GM18498 (cell line): ENCODE results near the gene KIRREL3.

ENCODE experiments used
- ATAC-seq: cut with Tn5 transposase; IDR thresholded peaks from one replicate; pipeline ENCODE4 v1.9.1; 2021; ENCODE audit warnings: mild to moderate bottlenecking, moderate library complexity; ENCODE audit not compliant: unreplicated experiment

The KIRREL3 gene

DNA sequence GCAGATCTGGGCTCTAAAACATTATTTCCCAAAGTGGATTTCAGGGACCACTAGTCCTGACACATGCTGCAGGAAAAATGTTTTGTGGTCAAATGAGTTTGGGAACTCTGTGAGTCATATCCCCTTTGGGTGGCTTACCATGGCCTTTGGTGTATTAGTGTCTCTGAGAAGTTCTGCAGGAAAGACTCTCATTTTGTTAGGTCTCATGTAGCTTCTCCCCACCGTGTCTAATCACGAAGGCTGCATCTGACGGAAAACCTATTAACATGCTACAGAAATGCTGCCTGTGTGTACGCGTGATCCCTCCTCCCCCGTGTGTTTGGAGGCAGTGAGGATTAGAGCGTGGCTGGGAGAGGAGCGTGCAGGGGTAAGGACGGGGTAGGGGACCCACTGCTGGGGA lies 453.4 kb downstream of the KIRREL3 start:
- no peak for ATAC-seq

- ATAC-seq: no peak
Measured at GRCh38 chr11:126546694-126547093, 453.9 kb downstream of the KIRREL3 start.

- no peak for ATAC-seq
Measured at GRCh38 chr11:126546191-126546590, 454.4 kb downstream of the KIRREL3 start.

DNA sequence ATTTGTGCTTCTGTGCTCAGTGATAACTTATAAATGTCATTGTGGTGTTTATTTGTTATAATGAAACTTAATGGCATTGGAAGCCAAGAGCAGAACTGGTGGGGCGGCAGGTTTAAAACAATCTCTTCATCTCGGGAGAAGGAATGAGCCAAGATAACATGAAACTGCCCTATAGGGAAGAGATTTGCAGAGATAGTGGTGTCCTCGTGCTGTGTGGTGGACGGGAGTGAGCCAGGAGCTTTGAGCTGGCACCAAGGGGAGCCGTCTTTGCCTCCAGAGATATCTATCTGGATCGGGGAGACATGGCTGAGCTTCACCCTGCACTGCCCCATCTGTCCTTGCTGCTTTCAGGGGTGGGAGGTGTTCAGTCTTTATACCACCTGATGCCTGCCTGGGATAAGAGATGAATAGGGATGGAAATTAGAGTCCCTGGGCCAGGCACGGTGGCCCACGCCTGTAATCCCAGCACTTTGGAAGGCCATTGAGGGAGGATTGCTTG lies 455.5 kb downstream of the KIRREL3 start:
- no peak for ATAC-seq

- ATAC-seq: no peak
Measured at GRCh38 chr11:126544108-126545056, 456.2 kb downstream of the KIRREL3 start.

DNA sequence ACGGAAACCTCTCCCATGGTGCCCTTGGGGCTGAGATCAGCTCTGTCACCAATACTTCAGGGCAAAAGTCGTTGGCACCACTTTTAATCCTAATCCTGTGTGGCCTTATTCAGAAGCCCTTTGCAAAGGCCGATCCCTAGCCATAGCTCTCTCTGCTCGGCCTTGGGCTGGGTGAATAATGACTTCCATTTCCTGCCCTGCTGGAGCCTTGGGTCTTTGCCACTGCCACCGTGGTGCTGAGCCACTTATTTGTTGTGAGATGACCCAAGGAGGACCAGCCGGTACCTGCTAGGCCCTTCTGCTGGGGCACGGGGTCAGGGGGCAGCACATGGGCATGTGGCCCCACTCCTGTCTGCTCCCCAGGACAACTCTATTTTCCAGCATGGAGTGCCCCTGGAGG lies 456.9 kb downstream of the KIRREL3 start:
- no peak for ATAC-seq

- ATAC-seq: no peak
Measured at GRCh38 chr11:126542334-126543015, 458.1 kb downstream of the KIRREL3 start.

- no peak for ATAC-seq
Measured at GRCh38 chr11:126538071-126538470, 462.5 kb downstream of the KIRREL3 start.

GRCh38 chr11:126537492-126537891 lies 463.1 kb downstream of the KIRREL3 start:
- ATAC-seq: no peak

GRCh38 chr11:126534141-126534805 lies 466.3 kb downstream of the KIRREL3 start:
- ATAC-seq: no peak

DNA sequence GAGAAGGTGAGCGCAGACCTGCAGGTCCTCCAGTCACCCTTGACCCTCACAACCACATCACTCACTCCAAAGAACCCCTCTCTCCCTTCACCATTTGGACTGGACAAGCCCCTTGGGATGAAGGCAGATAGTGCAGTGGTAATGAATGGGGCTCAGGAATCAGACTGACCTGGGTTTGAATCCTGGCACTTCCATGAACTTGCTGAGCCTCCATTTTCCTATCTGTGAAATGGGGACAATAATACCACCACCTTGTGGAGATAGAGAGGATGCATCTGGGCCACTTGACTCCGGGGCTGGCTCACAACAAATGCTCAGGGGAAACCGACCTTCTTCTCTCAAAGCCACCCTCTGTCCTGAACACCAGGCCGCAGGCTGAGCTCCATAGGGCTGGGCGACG lies 467.0 kb downstream of the KIRREL3 start:
- no peak for ATAC-seq

GRCh38 chr11:126530416-126530815 lies 470.2 kb downstream of the KIRREL3 start:
- ATAC-seq: no peak

DNA sequence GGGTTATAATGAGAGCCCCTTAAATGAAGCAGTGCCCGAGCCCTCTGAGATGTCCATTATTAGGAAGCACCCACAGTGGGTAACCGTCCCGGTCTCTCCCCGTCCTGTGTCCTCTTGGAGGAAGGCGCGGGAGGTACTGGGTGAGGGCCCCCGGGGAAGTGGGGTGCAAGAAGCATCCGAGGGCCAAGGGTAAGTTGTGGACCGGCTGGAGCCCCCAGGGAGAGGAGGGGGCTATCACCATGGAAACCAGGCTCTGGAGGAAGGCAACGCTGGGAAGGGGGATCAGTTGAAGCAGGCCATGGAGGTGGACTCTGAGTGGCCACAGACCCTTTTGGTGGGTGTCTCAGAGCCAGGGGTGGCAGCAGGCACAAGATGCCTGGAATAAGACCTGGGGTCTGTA lies 471.5 kb downstream of the KIRREL3 start:
- ATAC-seq: no peak

DNA sequence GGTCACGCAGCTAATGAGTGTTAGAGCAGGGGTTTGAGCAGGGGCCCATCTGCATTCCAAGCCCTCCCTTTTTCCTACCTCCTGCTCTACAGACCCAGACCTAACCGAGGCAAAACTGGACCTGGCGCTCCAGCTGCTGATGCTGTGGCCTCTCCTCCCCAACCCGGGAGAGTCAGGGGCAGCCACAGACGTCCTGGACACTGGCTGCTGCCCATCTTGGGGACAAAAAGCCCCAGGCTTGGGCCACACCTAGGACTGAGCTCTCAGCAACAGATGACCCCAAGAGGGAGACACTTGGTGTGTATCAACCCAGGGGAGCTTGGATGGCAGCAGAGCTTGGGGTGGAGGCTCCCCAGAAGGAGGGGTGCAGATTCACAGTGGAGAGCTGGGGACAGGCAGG lies 472.5 kb downstream of the KIRREL3 start:
- no peak for ATAC-seq

- ATAC-seq: no peak
Measured at GRCh38 chr11:126527651-126528050, 472.9 kb downstream of the KIRREL3 start.

- ATAC-seq: no peak
Measured at GRCh38 chr11:126526471-126526870, 474.1 kb downstream of the KIRREL3 start.

DNA sequence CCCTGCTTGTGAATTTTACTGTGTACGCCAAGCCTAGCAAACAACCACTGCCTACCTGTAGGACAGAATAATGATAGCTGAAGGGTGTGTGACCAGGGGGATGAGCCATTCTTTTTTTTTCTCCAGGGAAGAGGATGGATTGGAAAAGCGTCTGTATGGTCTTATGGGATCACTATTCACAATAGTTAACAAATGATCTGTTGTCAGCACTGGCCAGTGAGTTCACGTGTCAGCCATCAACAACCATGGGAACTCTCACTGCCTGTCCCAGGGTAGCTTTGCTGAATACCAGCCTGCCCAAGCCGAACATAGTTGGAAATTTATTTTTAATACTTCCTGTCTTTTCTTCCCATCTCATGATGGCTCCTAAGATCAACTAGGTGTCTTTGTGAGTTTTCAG lies 474.9 kb downstream of the KIRREL3 start:
- ATAC-seq: no peak

GRCh38 chr11:126525216-126525615 lies 475.4 kb downstream of the KIRREL3 start:
- no peak for ATAC-seq

DNA sequence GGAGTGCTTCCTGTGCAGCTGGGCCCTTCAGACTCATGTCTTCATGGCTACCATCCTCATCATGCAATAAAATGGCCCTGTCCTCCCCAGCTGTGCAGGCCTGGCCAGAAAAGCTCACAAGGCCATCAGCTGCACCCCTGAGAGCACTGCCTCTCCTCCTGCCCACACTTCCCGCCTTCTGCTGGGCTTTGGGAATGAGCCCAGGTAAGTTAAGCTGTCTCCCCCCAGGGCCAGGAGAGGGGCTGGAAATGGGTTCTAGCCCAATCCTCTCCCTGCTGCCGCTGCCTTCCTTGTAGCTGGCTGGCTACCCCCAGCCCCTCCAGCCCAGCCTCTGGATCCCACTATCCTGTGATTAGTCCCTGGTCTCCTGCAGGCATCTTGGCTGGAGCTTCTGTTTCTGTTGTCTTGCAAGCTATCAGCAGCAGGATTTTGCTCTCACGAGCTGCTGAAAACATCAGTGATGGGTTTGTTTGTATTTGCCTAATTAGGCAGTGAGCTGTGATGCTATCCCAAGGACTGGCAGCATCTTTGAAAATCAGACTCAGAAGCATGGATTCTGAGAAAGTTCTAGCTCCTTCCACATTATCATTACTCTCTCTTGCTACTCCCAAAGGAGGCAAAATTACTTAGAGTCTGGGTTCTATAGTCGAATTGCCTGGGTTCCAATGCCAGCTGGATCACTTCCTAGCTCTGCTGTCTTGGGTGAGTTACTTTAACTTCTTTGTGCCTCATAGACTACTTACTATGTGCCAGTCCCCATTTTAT lies 476.9 kb downstream of the KIRREL3 start:
- ATAC-seq: no peak

DNA sequence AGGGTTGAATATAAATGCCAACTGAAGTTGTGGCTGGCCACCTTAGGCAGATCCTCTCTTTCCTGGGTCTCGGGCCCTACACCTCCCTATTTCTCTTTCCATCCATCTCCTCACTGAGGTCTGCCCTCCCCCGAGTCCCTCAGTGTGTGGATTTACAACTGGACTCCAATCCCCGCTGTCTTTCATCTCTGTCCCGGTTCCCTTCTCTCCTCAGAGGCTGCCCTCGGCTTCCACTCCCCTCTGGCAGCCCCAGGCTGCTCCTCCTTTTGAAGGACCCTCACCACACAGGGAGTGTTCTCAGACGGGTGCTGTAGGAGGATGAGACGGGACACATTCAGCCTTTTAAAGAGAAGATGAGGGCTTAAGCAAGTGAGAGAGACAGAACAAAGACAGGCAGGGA lies 478.0 kb downstream of the KIRREL3 start:
- ATAC-seq: no peak

DNA sequence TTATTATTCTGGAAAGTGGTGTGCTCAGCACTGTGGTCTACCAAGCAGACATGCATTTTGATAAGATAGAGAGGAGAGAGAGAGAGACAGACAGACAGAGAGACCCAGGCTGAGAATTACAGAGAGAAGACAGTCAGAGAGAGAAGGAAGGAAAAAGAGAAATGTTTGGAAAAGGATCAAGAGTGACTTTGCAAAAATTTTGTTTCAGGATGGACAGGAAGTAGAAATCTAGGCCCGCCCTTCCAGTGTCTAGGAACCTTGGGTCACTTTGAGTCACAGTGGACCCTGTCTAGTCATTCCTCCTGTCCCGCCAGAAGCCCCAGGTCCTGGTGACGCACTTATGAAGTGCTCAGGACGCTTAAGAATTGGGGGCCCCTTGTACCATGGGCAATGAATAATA lies 478.4 kb downstream of the KIRREL3 start:
- ATAC-seq: no peak
